Glutamatergic neuron (in vitro differentiated cells): ENCODE results near the gene ARHGEF4. TPM values are rescaled to one million over a fixed set of nuclear protein-coding genes. Genes with fewer than 3 reads are reported as not detected.

Experiments
- DNase-seq: peaks from one replicate; pipeline ENCODE4 v3.0.0; 2022
- H3K27ac Mint-ChIP-seq: one replicate; pipeline ENCODE4 v1.8.0; 2020; ENCODE audit warnings: mild to moderate bottlenecking, mixed read lengths, inconsistent platforms; ENCODE audit not compliant: unreplicated experiment
- H3K27me3 Mint-ChIP-seq: one replicate; pipeline ENCODE4 v1.8.0; 2020; ENCODE audit warnings: mild to moderate bottlenecking, moderate library complexity, mixed read lengths, inconsistent platforms; ENCODE audit not compliant: unreplicated experiment
- H3K36me3 Mint-ChIP-seq: one replicate; pipeline ENCODE4 v1.8.0; 2020; ENCODE audit warnings: mild to moderate bottlenecking, mixed read lengths, inconsistent platforms; ENCODE audit not compliant: unreplicated experiment
- H3K4me1 Mint-ChIP-seq: one replicate; pipeline ENCODE4 v1.8.0; 2020; ENCODE audit warnings: mild to moderate bottlenecking, low read depth, mixed read lengths, inconsistent platforms; ENCODE audit not compliant: unreplicated experiment
- H3K4me3 Mint-ChIP-seq: one replicate; pipeline ENCODE4 v1.8.0; 2020; ENCODE audit warnings: mild to moderate bottlenecking, mixed read lengths, inconsistent platforms; ENCODE audit not compliant: unreplicated experiment
- H3K9me3 Mint-ChIP-seq: one replicate; pipeline ENCODE4 v1.8.0; 2020; ENCODE audit warnings: mild to moderate bottlenecking, moderate library complexity, mixed read lengths, inconsistent platforms; ENCODE audit not compliant: unreplicated experiment
- total RNA-seq: library from RNA; stranded (reverse); fragmentation: NEBNext Ultra II Directional; extraction: Animal tissue kit (Norgen Biotek cat#: 25700); gene quantifications from one replicate; pipeline ENCODE4 v1.2.1, GENCODE V29; 2021; ENCODE audit not compliant: unreplicated experiment
- TF ChIP-seq, protein P1 (sequence below): fragments of 200-600 bp; sonication (generic); IDR thresholded peaks from one replicate; pipeline ENCODE4 v1.5.0; 2021; ENCODE audit not compliant: partially characterized antibody, unreplicated experiment

The ARHGEF4 gene
- total RNA-seq, 1 donor from 2014 or later = 6.1 TPM

DNA sequence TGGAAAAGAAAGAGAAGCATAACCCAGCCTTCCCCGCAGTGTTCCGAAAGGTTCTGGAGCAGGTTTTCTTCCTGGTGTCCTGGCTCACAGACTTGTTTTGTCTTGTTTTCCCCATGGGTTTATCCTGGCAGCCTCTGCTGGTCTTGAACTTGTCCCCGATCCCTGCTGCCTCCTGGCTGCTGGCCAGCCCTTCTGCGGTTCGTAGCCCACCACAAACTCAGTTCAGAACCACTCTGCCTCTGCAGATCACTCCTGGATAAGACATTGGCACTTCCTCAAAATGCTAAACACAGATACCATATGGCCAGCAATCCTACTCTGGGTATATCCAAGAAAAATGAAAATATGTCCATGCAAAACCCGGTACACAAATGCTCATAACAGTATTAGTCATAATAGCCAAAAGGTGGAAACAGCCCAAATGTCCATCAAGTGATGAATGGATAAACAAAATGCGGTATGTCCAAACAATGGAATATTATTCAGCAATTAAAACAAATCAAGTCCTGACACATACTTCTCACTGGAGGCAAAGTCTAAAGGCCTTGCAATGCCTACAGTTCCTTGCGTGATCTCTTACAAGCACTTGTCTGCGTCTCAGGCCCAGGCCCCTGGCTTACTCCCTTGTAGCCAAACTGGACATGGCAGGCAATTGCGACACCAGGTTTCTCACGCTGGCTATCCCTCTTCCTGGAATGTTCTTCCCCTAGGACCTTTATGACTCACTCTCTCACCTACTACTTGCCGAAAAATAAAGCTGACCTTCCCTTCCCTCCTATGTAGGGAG is 28.0 kb upstream of the ARHGEF4 start:
- H3K4me3 Mint-ChIP-seq = no peak overlapping the region
- DNase-seq = no peak
- H3K27me3 Mint-ChIP-seq = peaks cover 4% of the 10 kb centered on the region
- H3K27ac Mint-ChIP-seq = no peak overlapping the region
- TF ChIP-seq, protein P1, sequence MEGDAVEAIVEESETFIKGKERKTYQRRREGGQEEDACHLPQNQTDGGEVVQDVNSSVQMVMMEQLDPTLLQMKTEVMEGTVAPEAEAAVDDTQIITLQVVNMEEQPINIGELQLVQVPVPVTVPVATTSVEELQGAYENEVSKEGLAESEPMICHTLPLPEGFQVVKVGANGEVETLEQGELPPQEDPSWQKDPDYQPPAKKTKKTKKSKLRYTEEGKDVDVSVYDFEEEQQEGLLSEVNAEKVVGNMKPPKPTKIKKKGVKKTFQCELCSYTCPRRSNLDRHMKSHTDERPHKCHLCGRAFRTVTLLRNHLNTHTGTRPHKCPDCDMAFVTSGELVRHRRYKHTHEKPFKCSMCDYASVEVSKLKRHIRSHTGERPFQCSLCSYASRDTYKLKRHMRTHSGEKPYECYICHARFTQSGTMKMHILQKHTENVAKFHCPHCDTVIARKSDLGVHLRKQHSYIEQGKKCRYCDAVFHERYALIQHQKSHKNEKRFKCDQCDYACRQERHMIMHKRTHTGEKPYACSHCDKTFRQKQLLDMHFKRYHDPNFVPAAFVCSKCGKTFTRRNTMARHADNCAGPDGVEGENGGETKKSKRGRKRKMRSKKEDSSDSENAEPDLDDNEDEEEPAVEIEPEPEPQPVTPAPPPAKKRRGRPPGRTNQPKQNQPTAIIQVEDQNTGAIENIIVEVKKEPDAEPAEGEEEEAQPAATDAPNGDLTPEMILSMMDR = no peak
- no peaks in the 10 kb centered on the region for H3K4me1 Mint-ChIP-seq
- no peaks in the 10 kb centered on the region for H3K36me3 Mint-ChIP-seq
- H3K9me3 Mint-ChIP-seq = peaks cover 5% of the 10 kb centered on the region

DNA sequence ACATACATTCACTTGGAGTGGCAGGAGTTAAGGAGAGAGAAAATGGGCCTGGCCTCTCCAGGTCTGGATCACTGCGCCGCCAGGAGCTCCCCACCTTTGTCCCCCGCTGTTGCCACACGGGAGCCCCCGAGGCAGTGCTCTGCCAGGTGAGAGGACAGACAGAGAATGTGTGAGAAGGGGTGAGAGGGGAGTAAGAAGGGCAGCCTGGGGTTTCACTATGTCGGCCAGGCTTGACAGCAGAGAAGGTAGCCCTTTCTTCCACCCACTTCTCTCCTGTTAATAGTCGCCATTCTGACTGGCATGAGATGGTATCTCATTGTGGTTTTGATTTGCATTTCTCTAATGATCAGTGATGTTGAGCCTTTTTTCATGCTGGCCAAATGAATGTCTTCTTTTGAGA is 26.2 kb upstream of the ARHGEF4 start:
- H3K27ac Mint-ChIP-seq = peak overlapping the region; percentile 48
- no peak for DNase-seq
- peaks cover 10% of the 10 kb centered on the region for H3K9me3 Mint-ChIP-seq
- H3K4me3 Mint-ChIP-seq = no peak overlapping the region
- H3K4me1 Mint-ChIP-seq = no peaks in the 10 kb centered on the region
- TF ChIP-seq, protein P1 = no peak
- H3K27me3 Mint-ChIP-seq = peaks cover 4% of the 10 kb centered on the region
- H3K36me3 Mint-ChIP-seq = no peaks in the 10 kb centered on the region

DNA sequence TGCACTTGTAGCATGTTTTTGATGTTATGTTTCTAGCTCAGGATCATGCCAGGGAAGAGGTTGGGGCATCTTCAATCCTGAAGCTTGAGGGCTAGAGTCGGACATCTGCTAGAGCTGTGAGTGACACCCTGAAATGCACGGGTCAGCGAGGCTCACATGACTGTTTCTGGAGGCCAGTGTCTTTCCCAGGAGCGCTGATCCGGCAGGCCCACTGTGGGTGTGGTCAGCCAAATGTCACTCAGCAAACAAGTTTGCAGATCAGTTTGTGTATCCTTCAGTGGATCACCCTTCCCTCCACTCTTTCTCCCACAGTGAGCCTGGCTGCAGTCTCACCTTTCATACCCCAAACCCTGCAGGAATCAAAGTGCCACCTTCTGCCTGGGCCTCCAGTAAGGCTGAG is 23.0 kb upstream of the ARHGEF4 start:
- Mint-ChIP-seq H3K27me3 (peaks cover 2% of the 10 kb centered on the region), H3K36me3 (no peaks in the 10 kb centered on the region), H3K27ac (peak overlapping the region; percentile 12), H3K4me1 (peaks cover 2% of the 10 kb centered on the region), H3K9me3 (peaks cover 8% of the 10 kb centered on the region), H3K4me3 (no peak overlapping the region)
- TF ChIP-seq, protein P1 = no peak
- no peak for DNase-seq

DNA sequence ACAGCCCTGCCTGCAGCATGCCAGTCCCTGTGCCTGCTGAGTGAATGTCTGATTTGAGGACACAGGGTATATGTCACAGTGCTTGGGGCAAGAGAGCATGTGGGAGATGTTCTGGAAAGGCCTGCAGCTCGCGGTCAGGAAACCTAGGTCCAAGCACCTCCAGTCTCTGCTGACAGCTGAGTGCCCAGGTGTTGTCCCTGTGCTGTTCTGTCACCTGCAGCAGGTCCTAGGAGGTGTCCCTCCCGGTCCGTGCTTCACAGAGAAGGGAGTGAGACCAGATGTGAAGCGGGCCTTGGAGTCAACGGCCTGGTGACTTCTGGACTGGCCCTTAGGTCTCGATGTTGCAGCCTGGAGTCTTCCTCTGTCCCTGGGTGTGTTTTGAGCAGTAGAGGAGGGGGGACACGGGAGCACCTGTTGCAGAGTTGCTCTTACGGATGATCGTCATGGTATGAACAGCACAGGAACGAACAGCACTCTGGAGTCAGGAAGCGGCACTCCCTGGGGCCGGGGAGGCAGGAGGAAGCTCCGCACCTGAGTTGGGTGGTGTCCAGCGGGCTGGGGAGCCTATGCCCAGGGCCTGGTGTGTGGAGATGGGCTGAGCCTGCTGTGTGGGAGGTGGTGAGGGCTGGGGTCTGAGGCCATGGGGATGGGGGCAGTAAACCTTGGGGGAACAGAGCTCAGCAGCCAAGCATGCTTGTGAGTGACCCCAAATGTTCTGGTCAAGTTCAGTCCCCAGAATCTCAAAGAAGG is 21.6 kb upstream of the ARHGEF4 start:
- Mint-ChIP-seq H3K27ac (no peak overlapping the region), H3K27me3 (no peaks in the 10 kb centered on the region), H3K4me3 (no peak overlapping the region), H3K4me1 (peaks cover 2% of the 10 kb centered on the region), H3K36me3 (no peaks in the 10 kb centered on the region), H3K9me3 (peaks cover 8% of the 10 kb centered on the region)
- TF ChIP-seq, protein P1 = no peak
- DNase-seq = no peak

DNA sequence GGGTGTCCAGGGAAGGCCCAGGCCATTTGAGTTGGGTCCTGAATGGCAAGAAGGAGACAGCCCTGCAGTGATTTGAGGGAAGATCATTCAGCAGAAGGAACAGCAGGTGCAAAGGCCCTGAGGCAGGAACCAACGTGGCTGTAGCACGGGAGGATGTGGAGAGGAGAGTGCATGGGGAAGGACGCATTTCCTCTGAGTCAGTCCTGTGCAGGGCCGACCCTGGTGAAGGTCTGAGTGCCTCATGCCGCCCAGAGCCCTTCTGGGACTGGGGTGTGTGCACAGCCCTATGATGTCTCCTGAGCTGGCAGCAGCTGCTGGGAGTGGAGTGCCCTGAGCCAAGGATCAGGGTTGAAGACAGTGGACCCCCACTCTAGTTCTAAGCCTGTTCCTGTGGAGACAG is 17.9 kb upstream of the ARHGEF4 start:
- no peak for DNase-seq
- peaks cover 6% of the 10 kb centered on the region for H3K9me3 Mint-ChIP-seq
- no peak overlapping the region for H3K27ac Mint-ChIP-seq
- TF ChIP-seq, protein P1 = no peak
- H3K4me3 Mint-ChIP-seq = no peak overlapping the region
- H3K4me1 Mint-ChIP-seq = peaks cover 4% of the 10 kb centered on the region
- H3K36me3 Mint-ChIP-seq = no peaks in the 10 kb centered on the region
- H3K27me3 Mint-ChIP-seq = no peaks in the 10 kb centered on the region
